T-helper 1 cell treated with Interleukin-12 subunit alpha and Interleukin-12 subunit beta and Interleukin-4 antibody, amounts not matched to agents 30 μg/mL and 1 μg/mL, for 36 hours (primary cell): ENCODE data around the gene ANK3.

Experiments
- H3K27ac Mint-ChIP-seq: one replicate; pipeline ENCODE4 v1.8.0; 2021; ENCODE audit warnings: mild to moderate bottlenecking, mixed read lengths
- H3K27me3 Mint-ChIP-seq: one replicate; pipeline ENCODE4 v1.8.0; 2021; ENCODE audit warnings: low read depth, mixed read lengths
- H3K36me3 Mint-ChIP-seq: one replicate; pipeline ENCODE4 v1.8.0; 2021; ENCODE audit warnings: low read depth, mixed read lengths
- H3K4me1 Mint-ChIP-seq: one replicate; pipeline ENCODE4 v1.8.0; 2021; ENCODE audit warnings: low read depth, mixed read lengths
- H3K4me3 Mint-ChIP-seq: one replicate; pipeline ENCODE4 v1.8.0; 2021; ENCODE audit warnings: mild to moderate bottlenecking, moderate library complexity, mixed read lengths
- H3K9me3 Mint-ChIP-seq: one replicate; pipeline ENCODE4 v1.8.0; 2021; ENCODE audit warnings: mixed read lengths

ANK3 gene

DNA sequence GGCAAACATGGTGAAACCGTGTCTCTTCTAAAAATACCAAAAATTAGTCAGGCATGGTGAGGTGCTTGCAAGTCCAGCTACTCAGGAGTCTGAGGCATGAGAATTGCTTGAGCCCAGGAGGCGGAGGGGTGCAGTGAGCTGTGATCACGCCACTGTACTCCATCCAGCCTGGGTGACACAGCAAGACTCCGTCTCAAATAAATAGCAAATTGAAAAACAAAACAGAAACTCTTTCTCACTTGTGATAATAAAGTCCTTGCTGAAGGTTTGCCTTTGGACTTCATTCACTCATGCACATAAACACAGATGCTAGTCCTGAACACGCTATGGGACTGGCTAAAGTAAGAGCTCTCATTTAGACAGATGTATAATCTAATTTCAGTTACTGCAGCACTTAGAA, 37.6 kb downstream of the ANK3 start:
- H3K4me3 Mint-ChIP-seq: no peak overlapping the region
- no peaks in the 10 kb centered on the region for H3K9me3 Mint-ChIP-seq
- no peak overlapping the region for H3K27ac Mint-ChIP-seq
- no peaks in the 10 kb centered on the region for H3K27me3 Mint-ChIP-seq
- H3K36me3 Mint-ChIP-seq: no peaks in the 10 kb centered on the region
- H3K4me1 Mint-ChIP-seq: peaks cover 2% of the 10 kb centered on the region

DNA sequence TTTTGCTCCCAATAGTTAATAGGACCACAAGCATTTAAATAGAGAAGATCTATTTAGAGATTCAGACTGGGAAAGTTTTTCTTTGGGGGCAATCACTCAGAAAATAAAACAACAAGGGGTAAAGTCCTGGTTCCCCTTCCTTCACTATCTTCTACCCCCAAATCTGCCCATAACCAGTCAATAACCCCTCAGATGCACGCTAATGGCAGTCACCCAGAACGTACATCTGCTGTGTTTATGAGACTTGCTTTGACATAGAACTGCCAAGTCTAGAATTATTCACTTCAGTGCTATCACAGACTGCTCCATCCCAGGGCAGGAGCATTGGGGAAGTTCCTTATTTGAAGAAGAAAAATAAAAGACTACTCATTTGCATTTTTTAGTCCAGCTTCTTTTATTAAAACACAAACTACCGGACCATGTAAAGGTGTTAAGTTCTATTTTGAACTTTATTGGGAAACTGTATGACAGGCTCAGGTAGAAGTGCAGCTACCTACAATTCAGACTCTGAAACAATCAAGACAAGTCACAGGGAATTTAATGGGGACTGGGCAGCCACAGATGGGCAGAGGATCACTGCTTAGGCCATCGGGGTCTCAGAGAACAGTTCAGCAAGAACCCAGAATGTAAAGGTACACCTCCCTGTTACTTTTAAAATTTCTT, 38.4 kb downstream of the ANK3 start:
- H3K9me3 Mint-ChIP-seq: no peaks in the 10 kb centered on the region
- H3K4me3 Mint-ChIP-seq: no peak overlapping the region
- no peaks in the 10 kb centered on the region for H3K27me3 Mint-ChIP-seq
- no peaks in the 10 kb centered on the region for H3K36me3 Mint-ChIP-seq
- H3K4me1 Mint-ChIP-seq: peaks cover 2% of the 10 kb centered on the region
- H3K27ac Mint-ChIP-seq: no peak overlapping the region

DNA sequence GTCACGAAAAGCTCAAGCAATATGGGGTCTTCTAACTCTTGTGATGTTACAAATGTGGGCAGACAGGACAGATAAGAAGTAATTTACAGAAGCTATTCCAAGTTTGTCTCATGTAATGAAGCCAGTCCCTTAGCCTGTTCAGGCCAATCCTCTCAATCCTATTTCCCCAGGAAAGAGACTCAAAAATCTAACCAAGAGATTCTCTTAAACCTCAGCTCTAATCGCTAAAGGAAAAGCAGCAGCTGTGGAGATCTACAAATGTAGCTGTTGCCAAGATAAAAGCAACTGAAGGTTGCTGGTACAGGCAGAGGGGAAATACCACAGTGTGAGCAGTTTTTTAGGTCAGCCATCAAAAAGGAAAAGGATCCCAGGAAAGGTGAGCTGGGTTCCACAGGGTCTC, 39.3 kb downstream of the ANK3 start:
- Mint-ChIP-seq H3K4me3 (no peak overlapping the region), H3K4me1 (peaks cover 2% of the 10 kb centered on the region), H3K27me3 (no peaks in the 10 kb centered on the region), H3K9me3 (no peaks in the 10 kb centered on the region), H3K36me3 (no peaks in the 10 kb centered on the region), H3K27ac (no peak overlapping the region)

DNA sequence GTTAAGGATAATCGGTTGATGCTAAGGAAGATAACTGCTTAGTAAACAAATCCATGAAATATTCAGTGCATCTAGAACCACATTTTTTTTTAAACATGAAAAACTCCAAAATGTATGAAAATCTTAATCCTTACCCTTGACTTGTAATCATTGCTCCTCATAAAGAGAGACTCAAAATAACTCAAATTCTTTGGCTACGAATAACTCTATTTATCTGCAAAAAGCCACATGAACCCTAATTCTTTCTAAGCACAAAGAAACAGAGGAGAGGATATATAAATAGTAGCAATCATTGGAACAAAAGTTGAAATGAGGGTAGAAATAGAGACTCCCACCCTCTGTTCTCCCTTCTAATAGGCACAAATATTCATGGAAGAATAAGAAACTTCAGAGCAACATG, 40.2 kb downstream of the ANK3 start:
- Mint-ChIP-seq H3K9me3 (no peaks in the 10 kb centered on the region), H3K27me3 (no peaks in the 10 kb centered on the region), H3K4me1 (peaks cover 2% of the 10 kb centered on the region), H3K27ac (no peak overlapping the region), H3K4me3 (no peak overlapping the region), H3K36me3 (no peaks in the 10 kb centered on the region)

DNA sequence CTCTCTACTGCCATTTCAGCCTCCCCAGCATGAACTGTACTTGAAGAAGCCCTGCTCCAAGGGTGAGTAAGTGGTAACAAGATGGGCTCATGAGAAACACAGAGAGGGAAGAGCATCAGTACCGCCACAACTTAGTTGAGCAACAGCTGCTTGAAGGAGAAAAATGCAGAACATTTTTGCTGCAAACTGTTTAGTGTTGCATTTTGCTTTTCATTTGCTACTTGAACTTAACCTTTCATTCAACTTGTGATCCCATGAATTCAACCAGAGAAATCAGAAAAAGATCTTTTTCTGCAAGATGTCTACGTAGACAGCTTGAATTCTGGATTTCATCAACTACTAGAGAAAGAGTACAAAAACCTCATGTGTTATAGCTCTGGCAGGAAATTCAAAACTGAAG, 40.7 kb downstream of the ANK3 start:
- no peaks in the 10 kb centered on the region for H3K9me3 Mint-ChIP-seq
- H3K27me3 Mint-ChIP-seq: no peaks in the 10 kb centered on the region
- H3K27ac Mint-ChIP-seq: no peak overlapping the region
- no peak overlapping the region for H3K4me3 Mint-ChIP-seq
- H3K4me1 Mint-ChIP-seq: peaks cover 1% of the 10 kb centered on the region
- no peaks in the 10 kb centered on the region for H3K36me3 Mint-ChIP-seq

DNA sequence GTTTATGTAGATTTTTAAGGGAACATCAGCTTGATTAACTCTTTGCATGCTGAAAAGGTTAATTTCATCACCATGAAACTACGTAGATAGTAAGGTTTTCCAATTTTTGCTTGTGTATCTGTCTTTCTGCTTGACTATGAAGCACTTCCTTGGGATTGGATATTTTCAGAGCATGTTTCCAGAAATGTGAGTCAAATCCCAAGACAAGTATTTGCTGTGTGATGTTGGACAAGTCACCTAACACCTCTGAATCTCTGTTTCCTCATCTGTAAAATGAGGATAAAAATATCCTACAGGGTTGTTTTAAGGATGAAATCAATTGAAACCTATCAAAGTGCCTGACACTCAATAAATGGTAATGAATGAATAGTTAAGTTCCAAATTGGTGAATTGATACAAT, 42.4 kb downstream of the ANK3 start:
- no peak overlapping the region for H3K4me3 Mint-ChIP-seq
- no peaks in the 10 kb centered on the region for H3K36me3 Mint-ChIP-seq
- H3K9me3 Mint-ChIP-seq: no peaks in the 10 kb centered on the region
- no peaks in the 10 kb centered on the region for H3K4me1 Mint-ChIP-seq
- no peak overlapping the region for H3K27ac Mint-ChIP-seq
- no peaks in the 10 kb centered on the region for H3K27me3 Mint-ChIP-seq

DNA sequence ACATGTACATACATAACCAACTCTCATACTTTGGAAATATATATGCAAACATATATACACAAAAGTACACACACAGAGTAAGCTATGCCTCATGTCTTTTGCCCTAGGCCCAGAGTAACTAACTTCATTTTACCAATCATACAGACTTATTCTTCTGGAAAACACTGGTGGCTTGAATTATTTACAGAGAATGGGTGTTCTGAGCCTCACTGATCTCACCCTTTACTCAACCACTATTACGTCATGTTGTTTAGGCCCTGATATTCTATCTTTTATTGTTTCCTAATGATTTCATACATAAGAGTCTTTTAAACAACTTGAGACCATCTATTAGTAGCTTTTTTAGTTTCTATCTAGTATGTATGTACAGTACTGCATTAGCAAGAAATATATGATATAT, 43.0 kb downstream of the ANK3 start:
- Mint-ChIP-seq H3K4me3 (no peak overlapping the region), H3K27ac (no peak overlapping the region), H3K9me3 (no peaks in the 10 kb centered on the region), H3K27me3 (no peaks in the 10 kb centered on the region), H3K4me1 (no peaks in the 10 kb centered on the region), H3K36me3 (no peaks in the 10 kb centered on the region)

DNA sequence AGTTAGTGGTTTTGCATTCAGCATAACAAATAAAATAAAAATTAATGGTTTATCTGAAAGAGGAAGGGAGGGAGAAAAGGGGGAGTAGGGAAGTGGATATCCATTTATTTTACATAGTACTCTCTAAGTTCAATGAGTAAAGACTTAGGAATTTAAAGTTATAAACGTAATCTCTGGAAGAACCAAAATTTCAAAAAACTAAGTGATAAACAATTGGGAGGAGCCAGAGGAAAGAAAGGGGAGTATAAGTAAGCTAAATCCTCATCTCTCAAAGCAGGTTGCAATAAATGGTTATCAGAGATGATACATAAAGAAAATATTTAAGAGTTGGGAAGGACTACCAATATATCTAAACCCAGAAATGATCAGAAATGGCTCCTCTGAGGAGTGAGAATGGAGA, 46.4 kb downstream of the ANK3 start:
- H3K9me3 Mint-ChIP-seq: no peaks in the 10 kb centered on the region
- no peaks in the 10 kb centered on the region for H3K36me3 Mint-ChIP-seq
- peaks cover 4% of the 10 kb centered on the region for H3K4me1 Mint-ChIP-seq
- H3K27ac Mint-ChIP-seq: no peak overlapping the region
- no peak overlapping the region for H3K4me3 Mint-ChIP-seq
- no peaks in the 10 kb centered on the region for H3K27me3 Mint-ChIP-seq

DNA sequence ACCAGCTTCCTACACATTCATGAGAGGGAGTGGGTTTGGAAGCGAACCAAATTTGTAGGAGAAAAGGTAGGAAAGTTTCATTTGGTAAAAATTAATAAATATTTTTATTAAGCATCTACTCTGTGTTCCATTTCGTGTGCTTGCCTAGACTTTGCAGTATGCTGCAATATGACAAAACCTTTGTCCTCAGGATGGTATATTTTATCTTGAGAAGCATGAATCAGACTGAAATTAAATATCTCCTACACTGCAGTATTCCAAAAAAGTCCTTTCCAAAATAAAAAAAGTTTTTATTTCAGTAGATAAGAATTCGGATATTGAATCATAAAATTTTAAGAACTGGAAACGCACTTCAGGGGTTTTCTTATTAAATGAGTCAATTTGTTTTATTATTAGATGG, 47.7 kb downstream of the ANK3 start:
- no peak overlapping the region for H3K4me3 Mint-ChIP-seq
- no peak overlapping the region for H3K27ac Mint-ChIP-seq
- peaks cover 2% of the 10 kb centered on the region for H3K36me3 Mint-ChIP-seq
- H3K4me1 Mint-ChIP-seq: peaks cover 4% of the 10 kb centered on the region
- no peaks in the 10 kb centered on the region for H3K27me3 Mint-ChIP-seq
- H3K9me3 Mint-ChIP-seq: no peaks in the 10 kb centered on the region

DNA sequence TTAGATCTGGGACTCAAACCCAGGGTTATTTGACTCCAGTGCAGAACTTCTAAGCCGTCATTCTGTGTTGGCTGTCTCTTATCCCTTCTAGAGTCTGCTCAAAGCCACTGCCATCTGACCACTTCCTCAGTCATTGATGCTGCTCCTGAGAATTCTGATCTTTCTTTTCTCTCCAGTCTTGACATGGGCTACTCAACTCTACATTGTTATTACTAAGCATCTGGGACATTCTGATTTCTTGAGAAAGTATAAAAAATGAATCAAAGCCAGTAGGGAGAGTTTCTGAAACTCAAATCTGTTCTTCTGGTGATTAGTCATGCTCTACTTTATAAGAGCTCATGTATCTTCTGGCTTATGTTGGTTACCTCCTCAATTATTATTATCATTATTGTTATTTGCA, 48.7 kb downstream of the ANK3 start:
- Mint-ChIP-seq H3K27me3 (no peaks in the 10 kb centered on the region), H3K36me3 (peaks cover 2% of the 10 kb centered on the region), H3K9me3 (no peaks in the 10 kb centered on the region), H3K4me3 (no peak overlapping the region), H3K27ac (no peak overlapping the region), H3K4me1 (peaks cover 4% of the 10 kb centered on the region)

DNA sequence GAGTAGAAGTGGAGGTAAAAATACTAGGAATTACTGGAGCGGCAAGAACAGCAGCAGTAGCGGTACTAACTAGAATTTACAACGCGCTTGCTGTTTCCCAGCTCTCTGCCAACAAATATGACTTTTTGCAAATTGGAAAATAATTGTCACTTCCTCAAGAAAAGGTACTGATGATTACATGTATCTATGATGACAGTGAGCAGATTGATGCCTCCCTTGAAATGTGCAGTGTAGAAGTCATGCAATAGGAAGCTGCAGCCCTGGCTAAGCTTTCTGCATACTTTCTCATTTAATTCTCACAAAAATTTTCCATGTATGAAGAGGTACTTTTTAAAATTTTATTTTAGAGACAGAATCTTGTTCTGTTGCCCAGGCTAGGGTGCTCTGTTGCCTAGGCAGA, 49.9 kb downstream of the ANK3 start:
- no peak overlapping the region for H3K4me3 Mint-ChIP-seq
- H3K9me3 Mint-ChIP-seq: no peaks in the 10 kb centered on the region
- H3K27me3 Mint-ChIP-seq: no peaks in the 10 kb centered on the region
- H3K4me1 Mint-ChIP-seq: peaks cover 4% of the 10 kb centered on the region
- H3K36me3 Mint-ChIP-seq: peaks cover 2% of the 10 kb centered on the region
- no peak overlapping the region for H3K27ac Mint-ChIP-seq

DNA sequence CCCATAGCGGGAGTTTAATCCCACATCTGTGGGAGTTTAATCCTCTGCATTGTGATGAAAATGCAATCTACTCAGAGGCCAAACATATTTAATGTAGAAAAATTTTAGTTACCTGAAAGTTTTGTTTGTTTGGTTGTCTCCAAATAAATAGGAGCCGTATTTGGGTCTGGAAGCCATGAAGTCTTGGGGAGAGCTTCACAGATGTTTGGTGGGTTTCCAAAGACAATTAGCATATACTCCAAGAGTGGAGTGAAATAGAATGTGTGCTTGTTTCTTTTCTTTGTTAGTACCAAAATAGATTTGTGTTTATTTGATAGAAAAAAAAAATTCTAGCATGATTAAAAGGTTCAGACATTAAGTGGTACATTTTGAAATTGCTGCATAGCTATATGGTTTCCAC, 50.9 kb downstream of the ANK3 start:
- H3K27me3 Mint-ChIP-seq: no peaks in the 10 kb centered on the region
- no peak overlapping the region for H3K4me3 Mint-ChIP-seq
- H3K27ac Mint-ChIP-seq: no peak overlapping the region
- peaks cover 4% of the 10 kb centered on the region for H3K4me1 Mint-ChIP-seq
- H3K36me3 Mint-ChIP-seq: peaks cover 2% of the 10 kb centered on the region
- H3K9me3 Mint-ChIP-seq: no peaks in the 10 kb centered on the region

DNA sequence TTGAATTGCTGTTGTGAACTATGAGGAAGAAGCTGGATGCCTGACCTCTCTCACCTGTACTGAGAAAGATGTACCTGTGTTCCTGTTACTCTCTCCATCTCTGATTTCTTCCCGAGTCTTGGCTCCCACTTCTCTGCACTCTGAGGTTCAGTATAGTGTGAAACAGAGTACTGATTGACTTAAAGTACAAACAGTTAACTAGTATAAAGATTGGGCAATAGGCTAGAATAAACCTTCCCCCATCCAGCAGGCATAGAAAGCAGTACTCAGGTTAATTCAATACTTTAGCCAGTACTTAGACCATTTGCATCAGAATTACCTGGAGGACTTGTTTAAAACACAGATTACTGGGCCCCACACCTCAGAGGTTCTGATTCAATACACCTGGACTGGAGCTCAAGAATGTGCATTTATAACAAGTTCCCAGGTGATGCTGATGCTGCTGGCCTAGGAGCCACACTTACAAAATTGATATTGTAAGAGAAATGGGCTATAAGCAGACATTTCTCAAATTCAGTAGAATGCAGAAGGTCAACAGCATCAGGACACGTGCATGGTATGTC, 51.6 kb downstream of the ANK3 start:
- H3K27me3 Mint-ChIP-seq: no peaks in the 10 kb centered on the region
- H3K9me3 Mint-ChIP-seq: no peaks in the 10 kb centered on the region
- H3K4me1 Mint-ChIP-seq: peaks cover 4% of the 10 kb centered on the region
- no peak overlapping the region for H3K4me3 Mint-ChIP-seq
- H3K36me3 Mint-ChIP-seq: peaks cover 2% of the 10 kb centered on the region
- no peak overlapping the region for H3K27ac Mint-ChIP-seq

DNA sequence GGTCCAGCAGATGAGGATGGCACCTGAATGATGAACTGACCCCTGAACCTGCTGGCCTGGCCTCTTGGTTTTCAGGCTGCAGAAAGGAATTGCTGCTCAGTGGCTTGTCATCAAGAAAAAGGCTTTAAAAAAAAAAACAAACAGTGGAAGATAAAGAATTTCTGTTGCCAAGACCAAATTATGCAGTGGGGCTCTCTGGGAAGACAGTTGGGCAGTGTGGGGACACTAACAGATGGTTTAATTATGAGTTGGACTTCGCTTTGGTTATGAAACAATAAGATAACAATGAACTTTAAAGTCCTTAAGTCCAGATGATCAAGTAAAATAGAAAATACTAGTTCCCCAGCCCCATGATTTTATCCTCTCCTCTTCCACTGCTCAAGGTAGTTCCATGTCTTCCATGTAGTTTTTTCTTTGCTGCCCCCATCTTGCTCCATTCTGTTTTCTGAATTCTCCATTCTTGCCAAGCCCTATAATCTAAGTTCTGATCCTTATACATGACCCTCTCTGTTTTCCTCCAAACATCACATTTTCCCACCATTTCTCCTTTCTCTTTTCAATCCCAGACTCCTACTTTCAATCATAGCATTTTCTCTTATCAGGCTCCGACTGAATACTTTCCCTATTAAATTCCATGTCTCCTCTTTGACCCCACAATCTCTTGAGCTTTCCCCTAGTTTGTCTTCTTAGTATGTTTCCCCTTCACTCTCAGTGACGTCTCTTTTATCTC, 52.6 kb downstream of the ANK3 start:
- H3K9me3 Mint-ChIP-seq: no peaks in the 10 kb centered on the region

DNA sequence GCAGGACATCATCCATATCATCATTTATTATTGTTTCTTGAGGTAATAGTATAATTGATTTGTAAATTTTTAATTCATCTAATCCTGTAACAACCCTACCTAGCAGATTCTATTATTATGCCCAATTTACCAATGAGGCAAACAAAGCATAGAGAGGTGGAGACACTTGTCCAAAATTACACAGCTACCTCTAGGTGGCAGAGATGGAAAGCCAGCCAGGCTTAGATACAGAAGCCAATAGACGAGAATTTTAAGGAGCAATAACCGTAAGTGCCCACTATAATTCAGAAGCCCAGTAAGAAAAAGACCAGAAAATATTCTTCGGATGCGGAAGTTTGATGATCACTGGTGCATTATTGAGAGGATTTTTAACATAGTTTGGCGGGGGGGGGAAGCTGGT, 54.0 kb downstream of the ANK3 start:
- Mint-ChIP-seq H3K27me3 (no peaks in the 10 kb centered on the region), H3K4me3 (no peak overlapping the region), H3K36me3 (peaks cover 2% of the 10 kb centered on the region)

More for the DNA sequence above, 52.6 kb downstream of the ANK3 start:
- Mint-ChIP-seq H3K36me3 (peaks cover 2% of the 10 kb centered on the region), H3K4me1 (peaks cover 4% of the 10 kb centered on the region), H3K27me3 (no peaks in the 10 kb centered on the region), H3K27ac (no peak overlapping the region), H3K4me3 (no peak overlapping the region)

More for the DNA sequence above, 54.0 kb downstream of the ANK3 start:
- no peak overlapping the region for H3K27ac Mint-ChIP-seq
- H3K4me1 Mint-ChIP-seq: no peaks in the 10 kb centered on the region
- H3K9me3 Mint-ChIP-seq: no peaks in the 10 kb centered on the region
